Ovary (tissue), 9 donors: ENCODE results near the gene MALRD1. TPM values are rescaled to one million over a fixed set of nuclear protein-coding genes. Genes with fewer than 3 reads are reported as not detected.

ENCODE experiments used
- DNase-seq, 5 donors: peaks; one replicate each; pipeline ENCODE4 v3.0.0-alpha.2; 2019 to 2020
- H3K27ac ChIP-seq, 2 donors: fragments of 200-600 bp; one replicate each; pipeline versions ENCODE4 v1.5.1 to v1.8.0; 2019 to 2022
- H3K27me3 ChIP-seq: fragments of 200-600 bp; one replicate; pipeline ENCODE4 v1.8.0; 2022
- H3K36me3 ChIP-seq: fragments of 200-600 bp; sonication (generic); one replicate; pipeline ENCODE4 v1.5.1; 2019
- H3K4me1 ChIP-seq: one replicate; pipeline ENCODE4 v1.8.1; 2013; ENCODE audit warnings: mild to moderate bottlenecking, moderate library complexity; ENCODE audit not compliant: insufficient read depth
- H3K4me3 ChIP-seq: fragments of 200-600 bp; sonication (generic); one replicate; pipeline ENCODE4 v1.5.1; 2017
- H3K9me3 ChIP-seq, 2 donors: fragments of 200-600 bp in 1 of 2; sonication (generic) in 1 of 2; one replicate each; pipeline versions ENCODE4 v1.5.1 to v1.8.1; 2013 to 2019; ENCODE audit warnings: mild to moderate bottlenecking in 1 of 2, moderate library complexity in 1 of 2
- EP300 ChIP-seq: sonication (generic); formaldehyde crosslinking; IDR thresholded peaks from one replicate; pipeline ENCODE4 v1.6.1; 2017; ENCODE audit warnings: antibody characterized with exemption
- POLR2A ChIP-seq: fragments of 450-650 bp; IDR thresholded peaks from one replicate; pipeline ENCODE4 v1.6.1; 2017; ENCODE audit warnings: antibody characterized with exemption, mild to moderate bottlenecking, moderate library complexity
- WGBS, 3 donors: extraction: QIAGEN DNeasy Blood & Tissue Kit in 1 of 3; methylation state at CpG; one replicate each; pipeline versions ENCODE4 v1.1.5 to v1.1.7; 2013 to 2017; 5-methylcytosine and 5-hydroxymethylcytosine counted together
- intact Hi-C, 4 donors: fragments of 100-400 bp; cut with DNase I; formaldehyde crosslinking; loops; one replicate each; pipeline versions ENCODE4 v1.11.0 to v1.15.1; 2022 to 2023
- polyA plus RNA-seq, 2 donors: library from polyadenylated mRNA; stranded (reverse); fragments of 200-250 nt in 1 of 2; fragments of 350-450 nt in 1 of 2; fragmentation: Illumina TruSeq in 1 of 2; extraction: RNeasy Lipid Tissue Mini Kit (QIAGEN cat#74804) in 1 of 2; gene quantifications; one replicate each; pipeline ENCODE4 v1.2.3, GENCODE V29; 2013 to 2014
- total RNA-seq, 7 donors: library from RNA; depleted of rRNA in 2 of 7; stranded (reverse); fragments of >200 nt in 2 of 7; fragmentation: NEBNext Ultra II Directional in 3 of 7; extraction: Animal tissue kit (Norgen Biotek cat#: 25700) in 3 of 7; gene quantifications; one replicate each; pipeline versions ENCODE4 v1.1.0 to v1.2.4, GENCODE V29; 2016 to 2023
- TF ChIP-seq, protein P1 (sequence below), 3 donors: fragments of 450-650 bp in 2 of 3; fragments of 200-600 bp in 1 of 3; IDR thresholded peaks; one replicate each; pipeline versions ENCODE4 v1.5.1 to v1.8.0; 2016 to 2022; ENCODE audit warnings: antibody characterized with exemption in 3 of 3, mild to moderate bottlenecking in 1 of 3
- donor health status: DM: no; HTN: no; CAD: no; lungs with moderate emphysema.
- donor health status: DM: no; HTN: no; CAD: no.
- donor health status: Bipolar disorder and iron deficiency.
- donor health status: DM: yes; HTN: yes; CAD: no.
- donor health status: DM: no; HTN: no; CAD: no.
- donor health status: DM: yes; HTN: yes; CAD: no.

Gene MALRD1
- total and polyA plus RNA-seq, 9 donors, result 0.56 to 12.1 (median 1.9) TPM

DNA sequence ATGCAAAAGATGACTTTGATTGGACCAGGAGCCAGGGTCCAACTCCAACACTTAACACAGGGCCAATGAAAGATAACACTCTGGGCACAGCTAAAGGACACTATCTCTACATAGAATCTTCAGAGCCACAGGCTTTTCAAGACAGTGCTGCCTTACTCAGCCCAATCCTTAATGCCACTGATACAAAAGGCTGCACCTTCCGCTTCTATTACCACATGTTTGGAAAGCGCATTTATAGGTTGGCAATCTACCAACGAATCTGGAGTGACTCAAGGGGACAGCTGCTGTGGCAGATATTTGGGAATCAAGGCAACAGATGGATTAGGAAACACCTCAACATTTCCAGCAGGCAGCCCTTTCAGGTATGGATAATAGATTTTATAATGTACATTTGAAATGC, 160.7 kb downstream of the MALRD1 start:
- H3K4me1 ChIP-seq, result no peaks in the 10 kb centered on the region
- no peak for DNase-seq
- H3K9me3 ChIP-seq, result no peaks in the 10 kb centered on the region
- TF ChIP-seq EP300 (no peak), POLR2A (no peak)
- intact Hi-C loops, result no loop called here
- H3K27me3 ChIP-seq, result no peaks in the 10 kb centered on the region
- WGBS, 3 donors, result 54 to 68% (median 64%) methylated on average over 3 of the region's 3 CpGs
- H3K4me3 ChIP-seq, result no peak overlapping the region
- H3K36me3 ChIP-seq, result no peaks in the 10 kb centered on the region
- no peak overlapping the region for H3K27ac ChIP-seq

DNA sequence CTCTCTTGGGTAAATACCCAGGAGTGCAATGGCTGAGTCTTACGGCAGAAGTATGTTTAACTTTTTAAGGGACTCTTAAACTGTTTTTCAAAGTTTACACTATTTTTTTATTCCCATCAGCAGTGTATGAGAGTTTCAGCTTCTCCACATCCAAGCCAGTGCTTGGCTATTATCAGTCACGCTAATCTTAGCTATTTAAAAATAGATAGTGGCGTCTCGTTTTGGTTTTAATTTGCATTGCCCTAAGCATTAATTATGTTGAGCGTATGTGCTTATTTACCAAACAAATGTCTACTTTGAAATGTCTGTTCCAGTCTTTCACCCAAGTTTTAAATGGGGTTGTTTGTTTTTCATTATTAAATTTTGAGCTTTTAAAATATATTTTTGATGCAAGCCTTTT, 164.0 kb downstream of the MALRD1 start:
- Histone ChIP-seq H3K9me3 (no peaks in the 10 kb centered on the region), H3K4me1 (no peaks in the 10 kb centered on the region), H3K27me3 (no peaks in the 10 kb centered on the region), H3K27ac (no peak overlapping the region), H3K36me3 (no peaks in the 10 kb centered on the region), H3K4me3 (no peak overlapping the region)
- WGBS, 3 donors, result 13 to 27% (median 16%) methylated on average over 5 of the region's 5 CpGs
- TF ChIP-seq POLR2A, result no peak
- no peak for TF ChIP-seq EP300
- TF ChIP-seq, protein P1, sequence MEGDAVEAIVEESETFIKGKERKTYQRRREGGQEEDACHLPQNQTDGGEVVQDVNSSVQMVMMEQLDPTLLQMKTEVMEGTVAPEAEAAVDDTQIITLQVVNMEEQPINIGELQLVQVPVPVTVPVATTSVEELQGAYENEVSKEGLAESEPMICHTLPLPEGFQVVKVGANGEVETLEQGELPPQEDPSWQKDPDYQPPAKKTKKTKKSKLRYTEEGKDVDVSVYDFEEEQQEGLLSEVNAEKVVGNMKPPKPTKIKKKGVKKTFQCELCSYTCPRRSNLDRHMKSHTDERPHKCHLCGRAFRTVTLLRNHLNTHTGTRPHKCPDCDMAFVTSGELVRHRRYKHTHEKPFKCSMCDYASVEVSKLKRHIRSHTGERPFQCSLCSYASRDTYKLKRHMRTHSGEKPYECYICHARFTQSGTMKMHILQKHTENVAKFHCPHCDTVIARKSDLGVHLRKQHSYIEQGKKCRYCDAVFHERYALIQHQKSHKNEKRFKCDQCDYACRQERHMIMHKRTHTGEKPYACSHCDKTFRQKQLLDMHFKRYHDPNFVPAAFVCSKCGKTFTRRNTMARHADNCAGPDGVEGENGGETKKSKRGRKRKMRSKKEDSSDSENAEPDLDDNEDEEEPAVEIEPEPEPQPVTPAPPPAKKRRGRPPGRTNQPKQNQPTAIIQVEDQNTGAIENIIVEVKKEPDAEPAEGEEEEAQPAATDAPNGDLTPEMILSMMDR (IDR thresholded peaks at IDR 0.05), result no peak
- intact Hi-C loops, result no loop called here
- no peak for DNase-seq

DNA sequence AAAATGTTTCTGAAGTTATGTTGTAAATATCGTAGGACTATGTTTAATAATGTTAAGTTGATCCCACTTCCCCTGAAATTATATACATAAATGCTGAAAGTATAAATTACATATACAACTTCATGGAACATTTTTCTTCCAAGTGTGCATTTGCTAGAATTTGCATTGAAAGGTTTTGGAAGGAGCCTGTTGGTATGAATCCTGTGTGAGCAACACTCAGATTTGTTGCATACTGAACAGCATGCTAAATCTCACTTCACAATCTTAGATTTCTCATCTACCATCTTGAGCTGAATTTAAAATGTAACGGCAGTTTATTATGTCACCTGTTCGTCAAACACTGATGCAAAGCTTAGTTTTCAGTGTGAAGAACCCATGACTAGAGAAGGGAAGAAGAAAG, 172.6 kb downstream of the MALRD1 start:
- 86 to 94% (median 91%) methylated on average over 3 of the region's 3 CpGs for WGBS, 3 donors
- Histone ChIP-seq H3K27me3 (no peaks in the 10 kb centered on the region), H3K4me3 (no peak overlapping the region), H3K9me3 (no peaks in the 10 kb centered on the region), H3K36me3 (no peaks in the 10 kb centered on the region), H3K27ac (no peak overlapping the region), H3K4me1 (no peaks in the 10 kb centered on the region)
- TF ChIP-seq, protein P1 (IDR thresholded peaks at IDR 0.05), result no peak
- TF ChIP-seq EP300 (no peak), POLR2A (no peak)
- no peak for DNase-seq
- intact Hi-C loops, result no loop called here

DNA sequence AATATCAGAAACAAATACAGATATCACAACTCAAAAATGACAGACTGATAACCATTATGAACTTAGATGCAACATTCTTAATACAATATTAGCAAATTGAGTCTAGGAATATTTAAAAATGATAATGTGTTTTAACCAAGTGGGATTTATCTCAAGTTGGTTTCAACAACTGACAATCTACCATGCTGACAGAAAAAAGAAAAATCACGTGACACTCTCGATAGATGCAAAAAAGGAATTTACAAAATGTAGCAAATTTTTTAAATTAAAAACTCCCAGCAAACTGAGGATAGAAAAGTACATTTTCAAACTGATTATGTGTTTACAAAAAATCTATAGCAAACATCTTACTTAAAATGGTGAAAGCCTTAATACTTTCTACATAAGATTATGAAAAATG, 177.4 kb downstream of the MALRD1 start:
- no peak overlapping the region for H3K4me3 ChIP-seq
- WGBS, 3 donors, result 91 to 92% (median 92%) methylated on average over 2 of the region's 2 CpGs
- H3K9me3 ChIP-seq, result no peaks in the 10 kb centered on the region
- H3K27ac ChIP-seq, result no peak overlapping the region
- H3K4me1 ChIP-seq, result no peaks in the 10 kb centered on the region
- DNase-seq, result no peak
- intact Hi-C loops, result no loop called here
- H3K27me3 ChIP-seq, result no peaks in the 10 kb centered on the region
- TF ChIP-seq, protein P1 (IDR thresholded peaks at IDR 0.05), result no peak
- TF ChIP-seq EP300 (no peak), POLR2A (no peak)
- H3K36me3 ChIP-seq, result no peaks in the 10 kb centered on the region

DNA sequence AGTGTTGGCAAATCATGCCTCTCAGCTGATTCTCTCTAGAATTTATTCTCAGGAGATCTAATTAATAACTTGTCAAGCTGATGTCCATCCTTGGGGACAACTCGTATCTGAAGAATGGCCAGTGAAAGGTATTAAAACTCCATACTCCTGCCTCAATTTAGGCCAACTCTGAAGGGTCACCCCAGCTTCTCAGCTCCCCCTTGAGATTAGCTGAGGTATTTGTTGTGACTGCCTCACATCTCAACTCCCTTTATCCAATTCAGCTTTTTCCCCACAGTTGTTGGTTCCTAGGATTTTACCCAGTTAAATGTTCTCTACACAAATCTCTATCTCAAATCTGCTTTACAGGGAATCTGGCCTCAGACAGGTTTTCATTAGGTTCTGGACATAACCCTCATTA, 182.4 kb downstream of the MALRD1 start:
- Histone ChIP-seq H3K4me3 (no peak overlapping the region), H3K27ac (no peak overlapping the region), H3K4me1 (no peaks in the 10 kb centered on the region), H3K36me3 (no peaks in the 10 kb centered on the region), H3K27me3 (no peaks in the 10 kb centered on the region), H3K9me3 (no peaks in the 10 kb centered on the region)
- WGBS, 3 donors, result 81 to 85% (median 84%) methylated on average over 1 of the region's 1 CpG
- TF ChIP-seq, protein P1 (IDR thresholded peaks at IDR 0.05), result no peak
- TF ChIP-seq EP300 (no peak), POLR2A (no peak)
- intact Hi-C loops, result no loop called here
- no peak for DNase-seq
